Activated naive CD8-positive, alpha-beta T cell treated with anti-CD3 and anti-CD28 coated beads, Interleukin-2, amount 10 ng/mL, durations not matched to agents 7 days and 5 days (primary cell): ENCODE data around the gene CACHD1. TPM values are rescaled to one million over a fixed set of nuclear protein-coding genes. Genes with fewer than 3 reads are reported as not detected.
A peak's percentile ranks its signal among the peaks of the same experiment; 100 is the strongest.

Experiments
- ATAC-seq: fragments of 150-1000 bp; cut with Tn5 transposase; one replicate; pipeline ENCODE4 v1.10.0; 2021; ENCODE audit warnings: low read depth, moderate library complexity
- POLR2A ChIA-PET: fragments of 350-600 bp; sonication (Branson Sonifier 250); formaldehyde crosslinking; loops from one replicate; lab custom pipeline; 2021; ENCODE audit warnings: antibody characterized with exemption; lab: Charles Lee
- DNase-seq: peaks from one replicate; pipeline ENCODE4 v3.0.0; 2021
- H3K27ac Mint-ChIP-seq: one replicate; pipeline ENCODE4 v1.8.0; 2022; ENCODE audit warnings: mild to moderate bottlenecking, mixed read lengths
- H3K27me3 Mint-ChIP-seq: one replicate; pipeline ENCODE4 v1.8.0; 2022; ENCODE audit warnings: mild to moderate bottlenecking, moderate library complexity, mixed read lengths
- H3K36me3 Mint-ChIP-seq: one replicate; pipeline ENCODE4 v1.8.0; 2021; ENCODE audit warnings: mild to moderate bottlenecking, mixed read lengths
- H3K4me1 Mint-ChIP-seq: one replicate; pipeline ENCODE4 v1.8.0; 2021; ENCODE audit warnings: mixed read lengths
- H3K4me3 Mint-ChIP-seq: one replicate; pipeline ENCODE4 v1.8.0; 2022; ENCODE audit warnings: mild to moderate bottlenecking, moderate library complexity, mixed read lengths
- H3K9me3 Mint-ChIP-seq: one replicate; pipeline ENCODE4 v1.8.0; 2021; ENCODE audit warnings: mixed read lengths
- total RNA-seq, 2 experiments: library from RNA; stranded (reverse); gene quantifications; one replicate each; pipeline ENCODE4 v1.2.3, GENCODE V29; 2021

Gene CACHD1
- total RNA-seq, 2 experiments from 2014 or later, result 0.82 to 0.91 TPM

DNA sequence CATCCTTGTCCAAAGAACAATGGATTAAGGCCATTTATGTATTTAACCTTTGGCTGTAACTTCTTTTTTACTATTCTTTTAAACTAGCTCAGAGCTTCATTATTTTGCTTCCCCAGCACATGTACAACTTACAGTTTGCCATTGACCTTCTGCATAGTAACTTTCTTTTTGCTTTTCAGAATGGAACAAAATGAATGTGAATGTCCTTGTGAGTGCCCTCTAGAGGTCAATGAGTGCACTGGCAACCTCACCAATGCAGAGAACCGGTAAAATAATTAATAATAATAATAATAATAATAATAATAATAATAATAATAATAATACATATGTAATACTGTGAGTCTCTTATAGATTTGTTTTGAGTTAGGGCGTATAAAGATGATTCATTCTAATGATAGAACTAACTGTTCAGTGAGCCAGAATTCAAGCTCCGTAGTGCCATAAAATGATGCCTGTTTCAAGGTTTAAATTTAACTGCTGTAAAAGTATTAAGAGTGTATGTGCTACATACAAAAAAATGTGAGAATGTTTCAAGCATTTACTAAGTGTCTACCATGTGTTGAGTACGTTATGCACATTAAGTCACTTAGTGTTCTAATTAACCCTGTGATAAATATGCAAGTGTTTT is 205.9 kb downstream of the CACHD1 start:
- Mint-ChIP-seq H3K9me3 (no peaks in the 10 kb centered on the region), H3K36me3 (no peaks in the 10 kb centered on the region), H3K4me3 (no peak overlapping the region), H3K27ac (no peak overlapping the region), H3K4me1 (no peaks in the 10 kb centered on the region), H3K27me3 (no peaks in the 10 kb centered on the region)
- ATAC-seq (no peak), DNase-seq (no peak)
- POLR2A ChIA-PET, result no interaction called here

DNA sequence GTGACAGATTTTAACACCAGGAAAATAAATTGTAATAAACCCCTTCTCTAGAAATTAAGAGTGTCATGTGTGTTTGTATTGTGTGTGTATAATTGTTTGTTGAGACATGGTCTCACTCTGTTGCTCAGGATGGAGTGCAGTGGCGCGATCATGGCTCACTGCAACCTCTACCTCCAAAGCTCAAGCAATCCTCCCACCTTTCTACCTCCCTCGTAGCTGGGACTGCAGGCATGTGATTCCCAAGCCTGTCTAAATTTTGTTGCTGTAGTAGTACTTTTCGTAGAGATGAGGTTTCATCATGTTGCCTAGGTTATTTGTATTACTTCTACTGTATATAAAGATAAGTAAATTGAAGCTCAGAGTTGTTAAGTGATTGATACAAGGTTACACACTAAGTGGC is 206.5 kb downstream of the CACHD1 start:
- ATAC-seq, result no peak
- H3K36me3 Mint-ChIP-seq, result no peaks in the 10 kb centered on the region

DNA sequence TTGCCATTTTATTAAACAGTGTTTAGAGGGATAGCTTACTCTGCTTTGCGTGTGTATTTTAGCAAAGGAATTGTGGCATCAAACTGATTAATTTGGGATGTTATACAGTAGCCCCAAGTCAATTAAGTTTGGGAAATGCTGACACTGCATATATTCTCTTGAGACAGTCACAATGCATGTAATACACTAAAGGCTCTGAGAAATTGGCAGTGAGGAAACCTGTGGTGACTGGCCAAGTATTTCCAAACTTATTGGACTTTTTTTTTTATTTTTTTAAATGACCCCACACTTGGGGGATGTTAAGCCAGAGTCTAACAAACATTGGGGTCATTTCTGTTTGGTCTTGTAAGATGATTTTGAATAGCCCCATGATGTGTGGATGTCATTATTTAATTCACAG is 207.6 kb downstream of the CACHD1 start:
- Mint-ChIP-seq H3K9me3 (no peaks in the 10 kb centered on the region), H3K4me1 (no peaks in the 10 kb centered on the region), H3K27ac (no peak overlapping the region), H3K4me3 (no peak overlapping the region), H3K36me3 (no peaks in the 10 kb centered on the region), H3K27me3 (no peaks in the 10 kb centered on the region)
- DNase-seq (no peak), ATAC-seq (no peak)
- POLR2A ChIA-PET, result no interaction called here

More for the DNA sequence above, 206.5 kb downstream of the CACHD1 start:
- H3K4me1 Mint-ChIP-seq, result no peaks in the 10 kb centered on the region
- H3K4me3 Mint-ChIP-seq, result no peak overlapping the region
- POLR2A ChIA-PET, result no interaction called here
- DNase-seq, result no peak
- no peaks in the 10 kb centered on the region for H3K27me3 Mint-ChIP-seq
- no peaks in the 10 kb centered on the region for H3K9me3 Mint-ChIP-seq
- no peak overlapping the region for H3K27ac Mint-ChIP-seq

DNA sequence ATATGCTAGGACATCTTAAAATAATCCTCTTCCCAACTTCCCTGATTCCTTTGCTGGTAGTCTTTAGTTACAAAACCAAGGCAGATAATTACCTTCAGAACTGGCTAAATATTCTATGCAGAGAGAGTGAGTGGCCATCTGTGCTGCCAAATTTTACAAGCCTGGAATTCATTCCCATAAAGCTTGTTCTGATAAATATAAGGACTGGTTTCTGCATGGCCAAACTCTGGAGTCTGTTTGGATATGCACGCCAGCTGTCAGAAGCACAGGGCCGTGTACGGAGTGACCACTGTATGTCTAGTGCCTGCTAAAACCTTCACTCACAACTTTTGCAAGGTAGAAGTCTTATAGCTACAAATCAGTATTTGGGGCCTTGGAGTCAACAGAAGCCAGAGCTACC is 208.4 kb downstream of the CACHD1 start:
- H3K4me1 Mint-ChIP-seq, result no peaks in the 10 kb centered on the region
- DNase-seq (no peak), ATAC-seq (no peak)
- no peaks in the 10 kb centered on the region for H3K27me3 Mint-ChIP-seq
- H3K9me3 Mint-ChIP-seq, result no peaks in the 10 kb centered on the region
- no peaks in the 10 kb centered on the region for H3K36me3 Mint-ChIP-seq
- no peak overlapping the region for H3K4me3 Mint-ChIP-seq
- POLR2A ChIA-PET, result no interaction called here
- no peak overlapping the region for H3K27ac Mint-ChIP-seq

DNA sequence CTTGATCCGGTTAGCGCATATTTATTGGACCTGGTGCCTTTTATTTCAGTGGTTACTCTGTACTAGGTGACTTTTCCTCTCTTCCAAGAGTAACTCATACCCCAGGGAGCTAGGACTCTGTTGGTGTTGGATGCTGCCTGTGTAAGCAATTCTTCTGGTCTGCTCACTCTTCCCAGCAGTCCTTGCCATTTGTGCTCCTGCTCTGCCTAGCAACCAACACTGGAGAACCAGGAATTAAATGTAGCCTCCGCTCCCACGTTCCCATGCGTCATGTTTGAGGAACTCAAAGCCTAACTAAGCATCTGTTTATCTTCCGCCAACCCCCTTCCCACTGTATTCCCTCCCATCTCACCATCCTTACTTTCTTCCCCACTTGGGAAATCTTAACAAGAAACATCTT is 209.2 kb downstream of the CACHD1 start:
- DNase-seq, result no peak
- ATAC-seq, result no peak
- Mint-ChIP-seq H3K36me3 (no peaks in the 10 kb centered on the region), H3K4me1 (no peaks in the 10 kb centered on the region), H3K27ac (no peak overlapping the region), H3K27me3 (no peaks in the 10 kb centered on the region), H3K4me3 (no peak overlapping the region), H3K9me3 (no peaks in the 10 kb centered on the region)
- POLR2A ChIA-PET, result no interaction called here

DNA sequence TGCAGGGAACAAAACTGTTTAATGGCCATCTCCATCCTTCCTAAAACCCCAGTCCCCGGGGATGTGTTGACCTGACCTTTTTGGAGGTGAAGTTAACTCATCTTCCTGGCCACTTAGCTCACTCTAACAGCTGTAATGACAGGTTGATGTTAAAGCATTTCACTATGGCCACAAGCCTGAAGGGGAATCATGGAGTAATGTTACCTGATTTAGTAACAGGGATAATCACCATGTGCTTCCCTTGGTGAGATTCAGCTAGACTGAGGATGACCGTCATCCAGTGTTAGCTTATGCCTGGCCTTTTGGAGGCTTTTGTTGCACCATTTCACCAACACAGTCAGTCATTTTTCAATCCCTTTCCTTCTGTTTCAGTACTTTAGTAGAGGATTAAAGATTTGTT is 210.7 kb downstream of the CACHD1 start:
- H3K4me1 Mint-ChIP-seq, result no peaks in the 10 kb centered on the region
- no peak overlapping the region for H3K4me3 Mint-ChIP-seq
- H3K27me3 Mint-ChIP-seq, result no peaks in the 10 kb centered on the region
- no peaks in the 10 kb centered on the region for H3K36me3 Mint-ChIP-seq
- ATAC-seq, result no peak
- DNase-seq, result no peak
- no peak overlapping the region for H3K27ac Mint-ChIP-seq
- POLR2A ChIA-PET, result no interaction called here
- H3K9me3 Mint-ChIP-seq, result no peaks in the 10 kb centered on the region

DNA sequence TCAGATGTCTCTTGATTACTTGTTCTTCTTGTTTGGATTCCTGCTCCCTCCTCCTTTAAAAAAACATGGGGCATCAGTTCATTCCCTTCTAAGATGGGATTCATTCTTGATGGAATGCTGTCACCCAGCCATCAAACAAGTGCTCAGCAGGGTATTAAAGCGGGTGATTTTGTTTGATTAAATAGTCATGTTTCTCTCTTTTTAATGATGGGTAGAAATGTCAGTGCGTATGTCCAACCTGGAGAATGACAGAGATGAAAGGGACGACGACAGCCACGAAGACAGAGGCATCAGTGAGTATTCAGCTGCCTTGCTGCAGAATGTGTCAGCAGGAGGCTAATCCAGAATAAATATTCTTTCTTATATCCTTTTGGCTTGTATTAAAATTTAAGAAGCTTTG is 211.1 kb downstream of the CACHD1 start:
- no peak overlapping the region for H3K27ac Mint-ChIP-seq
- DNase-seq (no peak), ATAC-seq (no peak)
- no peaks in the 10 kb centered on the region for H3K36me3 Mint-ChIP-seq
- H3K4me3 Mint-ChIP-seq, result no peak overlapping the region
- no peaks in the 10 kb centered on the region for H3K4me1 Mint-ChIP-seq
- no peaks in the 10 kb centered on the region for H3K9me3 Mint-ChIP-seq
- H3K27me3 Mint-ChIP-seq, result no peaks in the 10 kb centered on the region
- POLR2A ChIA-PET, result no interaction called here

DNA sequence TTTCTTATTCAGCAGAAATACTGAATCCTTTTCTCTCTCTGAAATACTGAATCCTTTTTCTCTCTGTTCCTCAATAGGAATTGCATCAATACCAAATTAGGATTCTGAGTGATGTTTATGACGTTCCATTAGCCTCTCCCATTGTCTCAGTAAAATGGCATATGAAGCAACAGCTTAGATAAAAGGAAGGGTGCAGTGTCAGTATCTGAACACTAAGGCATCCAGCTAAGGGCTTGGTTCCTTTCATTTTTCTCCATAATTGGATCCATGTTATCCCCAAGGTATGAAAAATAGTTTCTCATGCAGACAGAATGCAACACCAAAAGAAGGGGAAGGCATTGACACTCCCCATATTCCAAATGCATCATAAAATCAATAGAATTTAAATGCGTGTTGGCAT is 213.5 kb downstream of the CACHD1 start:
- no peak overlapping the region for H3K27ac Mint-ChIP-seq
- no peaks in the 10 kb centered on the region for H3K4me1 Mint-ChIP-seq
- no peaks in the 10 kb centered on the region for H3K27me3 Mint-ChIP-seq
- ATAC-seq, result no peak
- no peaks in the 10 kb centered on the region for H3K9me3 Mint-ChIP-seq
- H3K36me3 Mint-ChIP-seq, result no peaks in the 10 kb centered on the region
- POLR2A ChIA-PET, result no interaction called here
- no peak overlapping the region for H3K4me3 Mint-ChIP-seq
- DNase-seq, result no peak

DNA sequence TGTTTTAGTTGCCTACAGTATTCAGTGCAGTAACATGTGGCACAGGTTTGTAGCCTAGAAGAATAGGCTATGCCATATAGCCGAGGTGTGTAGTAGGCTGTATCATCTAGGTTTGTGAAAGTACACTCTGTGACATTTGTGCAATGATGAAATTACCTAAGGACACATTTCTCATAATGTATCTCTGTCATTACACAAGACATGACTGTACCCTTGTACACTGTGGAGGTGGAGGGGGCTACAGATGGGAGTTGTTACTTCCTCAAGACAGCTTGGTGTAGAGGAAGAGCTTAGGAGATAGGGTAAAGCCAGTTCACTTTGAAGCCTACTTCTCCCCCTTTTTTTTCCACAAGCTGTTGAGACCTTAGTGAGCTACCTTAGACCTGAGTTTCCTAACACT is 215.3 kb downstream of the CACHD1 start:
- POLR2A ChIA-PET, result no interaction called here
- Mint-ChIP-seq H3K27me3 (no peaks in the 10 kb centered on the region), H3K36me3 (no peaks in the 10 kb centered on the region), H3K4me3 (no peak overlapping the region), H3K9me3 (no peaks in the 10 kb centered on the region), H3K27ac (no peak overlapping the region), H3K4me1 (no peaks in the 10 kb centered on the region)
- ATAC-seq (no peak), DNase-seq (no peak)

DNA sequence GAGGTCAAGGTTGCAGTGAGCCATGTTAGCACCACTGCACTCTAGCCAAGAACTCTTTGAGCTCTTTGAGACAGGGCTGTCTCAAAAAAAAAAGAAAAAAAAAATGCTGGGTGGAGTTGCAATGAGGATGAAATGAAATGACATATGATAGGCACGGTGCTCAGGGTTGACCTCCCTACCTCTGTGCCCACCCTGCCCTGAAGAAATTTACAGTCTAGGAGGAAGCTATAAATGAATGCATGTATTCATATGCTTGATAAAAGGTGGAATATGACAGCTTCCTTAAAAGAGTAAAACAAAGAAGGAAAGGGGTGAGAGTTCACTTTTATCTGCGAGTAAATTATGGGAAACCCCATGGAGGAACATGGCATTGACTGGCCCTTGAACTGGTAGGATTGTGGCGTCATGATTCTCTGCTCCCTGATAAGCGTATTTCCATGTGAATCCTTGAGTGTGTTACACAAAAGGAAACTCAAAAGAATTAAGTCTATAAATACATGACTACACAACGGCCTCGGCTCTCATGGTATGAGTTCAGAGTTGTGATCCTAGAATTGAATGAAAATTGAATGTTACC is 215.9 kb downstream of the CACHD1 start:
- no peaks in the 10 kb centered on the region for H3K27me3 Mint-ChIP-seq
- POLR2A ChIA-PET, result no interaction called here
- H3K9me3 Mint-ChIP-seq, result no peaks in the 10 kb centered on the region
- no peaks in the 10 kb centered on the region for H3K4me1 Mint-ChIP-seq
- ATAC-seq (no peak), DNase-seq (no peak)
- H3K36me3 Mint-ChIP-seq, result no peaks in the 10 kb centered on the region
- no peak overlapping the region for H3K4me3 Mint-ChIP-seq
- H3K27ac Mint-ChIP-seq, result no peak overlapping the region

DNA sequence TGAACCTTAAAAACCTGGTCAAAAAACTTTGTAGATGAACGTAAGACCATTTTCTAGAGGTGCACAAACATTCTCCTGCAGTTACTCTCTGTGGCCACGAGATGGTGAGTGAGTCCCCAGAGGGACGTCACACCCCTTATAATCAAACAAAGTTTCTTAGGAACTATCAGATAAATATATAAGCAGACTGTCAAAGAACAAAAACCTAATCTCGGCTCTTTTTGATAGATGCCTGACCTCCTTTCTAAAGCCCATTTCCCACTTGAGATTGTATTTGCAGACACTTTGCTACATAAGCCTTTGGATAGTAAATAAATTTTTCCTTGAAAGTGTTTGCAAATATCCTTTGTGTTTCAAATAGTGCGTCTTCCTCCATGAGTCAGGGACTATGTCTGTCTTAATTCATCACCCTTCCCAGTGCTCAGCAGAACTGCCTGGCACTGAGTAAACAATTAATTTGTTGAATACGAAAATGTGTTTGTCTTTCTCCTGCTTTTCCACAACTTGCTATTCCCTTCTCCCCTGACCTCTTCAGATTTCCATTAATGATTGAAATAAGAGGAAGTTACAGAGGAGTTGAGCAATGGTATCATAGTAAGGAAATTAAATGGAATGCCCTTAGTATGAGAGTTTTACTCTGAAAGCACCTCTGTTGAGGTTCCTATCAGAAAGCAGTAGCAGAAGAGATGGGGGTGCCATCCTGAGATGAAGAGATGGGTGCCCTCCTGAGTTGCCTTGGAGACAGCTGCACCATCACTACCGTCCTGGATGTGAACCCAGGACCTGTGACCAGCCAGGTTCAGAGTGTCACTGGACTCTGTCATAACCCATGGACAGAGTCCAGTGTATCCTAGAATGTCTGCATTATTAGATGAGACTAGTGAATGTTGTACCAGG is 217.1 kb downstream of the CACHD1 start:
- POLR2A ChIA-PET, result no interaction called here
- H3K4me3 Mint-ChIP-seq, result no peak overlapping the region
- no peaks in the 10 kb centered on the region for H3K9me3 Mint-ChIP-seq
- H3K27ac Mint-ChIP-seq, result no peak overlapping the region
- H3K27me3 Mint-ChIP-seq, result no peaks in the 10 kb centered on the region
- DNase-seq (no peak), ATAC-seq (peak; percentile 52)
- peaks cover 4% of the 10 kb centered on the region for H3K4me1 Mint-ChIP-seq
- H3K36me3 Mint-ChIP-seq, result no peaks in the 10 kb centered on the region

DNA sequence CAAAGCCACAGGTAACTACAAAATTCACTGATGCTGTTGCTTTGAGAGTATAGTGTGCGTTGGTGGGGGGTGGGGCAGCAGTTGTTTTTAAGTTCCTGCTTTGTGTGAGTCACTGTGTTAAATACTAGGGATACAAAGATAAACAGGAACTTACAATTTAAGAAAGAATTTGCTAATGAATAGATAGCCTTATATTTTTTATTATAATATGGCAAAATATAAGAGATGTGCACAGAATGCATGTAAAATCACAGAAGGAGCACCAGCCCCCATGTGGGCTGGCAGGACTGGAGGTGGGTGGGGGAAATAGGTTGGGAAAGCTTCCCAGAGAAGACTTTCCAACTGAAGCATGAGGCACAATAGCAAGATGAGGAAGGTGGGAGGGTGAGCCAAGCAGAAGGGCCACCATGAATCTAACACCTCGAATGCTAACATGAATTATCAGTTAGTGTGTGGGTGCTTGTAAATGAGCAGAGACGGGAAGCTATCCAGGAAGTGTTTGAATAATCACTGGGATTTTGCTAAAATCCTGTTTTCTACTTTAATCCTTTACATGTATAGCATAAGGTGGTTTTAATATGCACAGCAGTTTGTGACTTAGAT is 217.9 kb downstream of the CACHD1 start:
- Mint-ChIP-seq H3K4me3 (no peak overlapping the region), H3K27me3 (no peaks in the 10 kb centered on the region), H3K36me3 (no peaks in the 10 kb centered on the region), H3K27ac (no peak overlapping the region), H3K4me1 (peaks cover 4% of the 10 kb centered on the region), H3K9me3 (no peaks in the 10 kb centered on the region)
- no peak for DNase-seq
- ATAC-seq, result no peak
- POLR2A ChIA-PET, result no interaction called here

DNA sequence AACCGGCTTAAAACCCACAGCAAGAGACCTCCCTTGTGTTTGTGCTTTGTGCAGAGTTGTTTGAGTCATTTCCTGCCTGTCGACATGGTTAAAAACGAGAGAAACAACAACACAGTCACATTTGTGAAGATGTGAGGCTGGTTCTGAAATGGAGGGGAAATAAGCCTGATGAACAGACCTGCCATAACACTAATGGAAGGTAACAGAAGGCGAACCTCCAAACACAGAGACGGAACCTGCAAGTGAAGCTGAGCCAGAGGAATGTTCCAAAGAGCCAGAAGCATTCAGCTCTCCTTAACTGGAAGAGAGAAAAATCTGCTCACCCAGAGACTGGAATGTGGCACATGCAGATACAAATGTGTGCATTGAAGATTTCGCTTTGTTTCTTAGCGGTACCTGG is 221.7 kb downstream of the CACHD1 start:
- ATAC-seq (no peak), DNase-seq (no peak)
- H3K27ac Mint-ChIP-seq, result no peak overlapping the region
- H3K4me1 Mint-ChIP-seq, result peaks cover 4% of the 10 kb centered on the region
- no peaks in the 10 kb centered on the region for H3K27me3 Mint-ChIP-seq
- POLR2A ChIA-PET, result no interaction called here
- H3K36me3 Mint-ChIP-seq, result no peaks in the 10 kb centered on the region
- no peak overlapping the region for H3K4me3 Mint-ChIP-seq
- H3K9me3 Mint-ChIP-seq, result no peaks in the 10 kb centered on the region
